GM19035 (cell line): Measurements from ENCODE around the gene ADAMTS8.

Experiments
- ATAC-seq: cut with Tn5 transposase; IDR thresholded peaks from one replicate; pipeline ENCODE4 v1.9.1; 2021; ENCODE audit not compliant: unreplicated experiment

The ADAMTS8 gene

GRCh38 chr11:130428316-130429119 lies at the start of gene ADAMTS8:
ADAMTS8 (minus strand) TSS chr11:130428609; CDS start chr11:130428286, 323 bp downstream.
- ATAC-seq, result no peak

DNA sequence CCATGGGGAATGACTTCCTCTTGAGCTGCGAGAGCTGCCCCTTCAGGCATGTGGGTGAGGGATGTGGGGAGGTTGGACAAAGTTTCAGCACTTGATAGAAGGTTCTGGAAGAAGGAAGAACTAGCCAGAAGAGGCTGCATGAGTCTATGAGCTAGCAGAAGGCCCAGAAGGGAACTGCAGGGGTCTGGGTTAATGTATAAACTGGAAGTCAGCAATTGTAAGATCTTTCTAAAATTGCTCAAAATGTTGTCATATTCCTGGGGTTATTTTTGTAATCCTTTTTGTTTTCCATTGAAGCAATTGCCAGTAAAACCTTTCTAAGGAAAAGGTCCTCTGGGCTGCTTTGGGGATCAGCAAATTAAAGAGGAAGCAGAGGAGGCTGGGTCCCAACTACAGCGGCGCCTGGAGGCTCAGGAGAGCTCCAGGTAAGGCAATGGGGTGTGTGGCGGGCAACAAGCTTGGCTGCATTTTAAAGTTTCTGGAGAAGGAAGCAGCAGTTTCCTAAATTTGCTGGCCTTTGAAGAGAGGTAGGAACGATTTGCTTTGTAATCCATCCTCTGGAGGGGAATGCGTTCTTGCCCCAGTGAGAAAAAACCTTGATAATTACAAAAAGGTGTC lies 49.3 kb upstream of the ADAMTS8 start:
- ATAC-seq, result no peak

GRCh38 chr11:130476922-130477491 lies 48.6 kb upstream of the ADAMTS8 start:
- ATAC-seq, result no peak

GRCh38 chr11:130476200-130476921 lies 48.0 kb upstream of the ADAMTS8 start:
- no peak for ATAC-seq

- ATAC-seq, result no peak
Observed at GRCh38 chr11:130475426-130476053, 47.1 kb upstream of the ADAMTS8 start.

DNA sequence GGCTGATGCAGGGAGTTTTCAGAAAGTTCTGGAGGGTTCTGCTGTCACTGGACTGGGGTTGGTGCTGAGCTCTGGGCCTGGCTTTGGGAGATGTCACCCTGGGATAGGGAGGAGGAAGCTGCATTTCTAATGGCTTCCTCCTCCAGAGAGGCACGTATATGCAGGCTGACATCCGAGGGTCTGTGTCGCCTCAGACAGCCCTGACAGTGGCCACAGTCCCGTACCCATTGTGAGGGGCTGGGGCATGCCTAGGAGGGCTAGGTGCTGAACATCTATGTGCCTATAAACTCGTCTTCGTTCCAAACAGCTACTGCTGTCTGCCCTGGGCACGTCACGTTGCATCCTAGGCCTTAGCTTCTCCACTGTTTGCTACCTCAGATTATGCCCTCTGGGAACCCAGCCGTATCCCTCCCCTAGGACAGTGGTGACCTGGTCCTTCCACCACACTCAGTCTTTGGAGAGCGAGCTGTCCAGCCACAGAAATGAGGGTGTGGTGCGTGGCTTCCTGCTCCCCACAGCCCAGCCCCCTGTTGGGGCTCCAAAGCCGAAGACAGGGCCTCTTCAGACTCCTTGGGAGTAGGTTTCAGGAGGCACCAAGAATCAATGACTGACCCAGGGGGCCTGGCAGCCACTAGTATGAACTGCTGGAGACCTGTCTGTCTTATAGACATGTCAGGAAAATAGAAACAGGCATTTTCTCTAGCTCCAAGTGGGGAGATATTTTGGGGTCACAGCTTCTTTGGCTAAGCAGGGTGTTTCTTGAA lies 46.4 kb upstream of the ADAMTS8 start:
- no peak for ATAC-seq

DNA sequence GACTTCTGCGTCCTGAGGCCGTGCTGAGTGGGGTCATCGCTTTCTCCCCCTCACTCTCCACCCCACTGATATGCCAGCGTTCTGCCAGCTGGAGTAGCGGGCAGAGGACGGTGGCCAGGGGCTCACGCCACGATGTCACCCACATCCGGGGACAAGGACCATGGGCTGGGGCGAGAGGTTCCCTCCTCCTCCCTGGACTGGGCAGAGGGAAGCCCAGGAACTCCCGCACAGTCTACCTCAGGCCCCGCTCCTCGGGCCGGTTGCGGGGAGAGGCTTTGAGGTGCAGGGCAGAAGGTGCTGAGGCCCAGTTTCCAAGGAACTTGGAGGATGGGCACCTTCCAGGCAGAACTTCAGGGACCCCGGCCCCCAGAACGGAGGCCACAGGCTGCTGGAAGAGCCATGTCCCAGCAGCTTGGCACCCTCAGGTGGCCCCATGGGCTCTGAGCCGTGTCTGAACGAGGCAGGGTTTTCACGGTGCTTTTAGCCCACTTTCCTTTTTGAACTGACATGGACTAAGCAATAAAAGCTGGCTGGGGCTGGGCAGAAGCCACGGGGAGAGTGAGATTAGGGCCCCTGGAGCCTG lies 45.5 kb upstream of the ADAMTS8 start:
- ATAC-seq, result no peak

- no peak for ATAC-seq
Observed at GRCh38 chr11:130473056-130473794, 44.8 kb upstream of the ADAMTS8 start.

DNA sequence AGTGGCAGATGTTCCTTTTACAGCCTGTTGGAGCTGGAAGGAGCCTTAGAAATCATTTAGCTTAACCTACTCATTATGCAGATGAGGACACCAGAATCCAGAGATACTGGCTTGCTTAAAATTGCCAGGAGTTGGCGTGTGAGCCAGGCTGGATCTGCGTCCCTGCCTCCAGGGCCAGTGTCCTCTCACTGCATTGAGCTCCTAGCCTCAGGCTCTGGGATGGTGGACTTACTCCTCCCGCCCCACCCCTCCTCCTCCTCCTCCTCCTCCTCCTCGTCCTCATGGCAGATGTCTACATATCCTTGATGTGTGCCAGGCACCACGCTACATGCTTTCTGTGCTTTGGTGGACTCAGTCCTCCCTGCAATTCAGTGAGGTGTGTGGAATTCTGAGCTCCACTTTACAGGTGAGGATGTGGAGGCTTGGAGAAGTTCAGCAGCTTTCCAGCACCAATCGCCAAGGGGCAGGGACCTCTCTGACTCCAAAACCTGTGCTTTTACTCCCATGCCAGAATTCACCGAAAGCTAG lies 44.1 kb upstream of the ADAMTS8 start:
- no peak for ATAC-seq

DNA sequence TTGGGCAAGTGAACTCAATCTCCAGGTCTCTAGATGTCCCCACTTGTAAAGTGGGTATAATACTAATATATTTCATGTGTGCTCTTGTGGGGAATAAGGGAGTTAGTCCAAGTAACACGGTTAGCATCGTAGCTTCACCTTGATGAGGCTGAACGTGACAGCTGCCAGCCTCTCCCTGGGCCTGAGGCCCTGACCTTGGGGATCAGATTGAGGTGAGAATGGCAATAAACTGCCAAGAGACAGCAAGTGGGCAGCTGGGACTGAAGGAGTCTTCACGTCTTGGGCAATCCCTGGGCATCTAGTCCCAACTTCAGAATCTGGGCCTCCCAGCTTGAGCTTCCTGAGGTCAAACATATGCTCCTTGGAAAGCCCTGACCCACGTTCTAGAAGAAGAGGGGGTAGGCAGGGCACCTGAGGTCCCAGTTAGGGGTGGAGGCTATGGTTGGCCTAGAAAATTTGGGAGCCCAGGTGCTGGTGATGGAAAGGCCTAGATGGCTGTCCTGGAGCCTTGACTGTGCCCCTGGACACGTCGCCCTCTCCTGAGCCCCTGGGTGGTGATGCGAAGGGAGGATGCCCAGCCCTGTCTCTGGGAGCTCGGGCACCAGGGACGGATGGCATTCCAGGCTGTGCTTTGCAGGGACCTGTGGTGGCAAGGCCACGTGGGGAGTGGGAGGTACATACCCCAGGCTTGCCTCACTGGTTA lies 43.5 kb upstream of the ADAMTS8 start:
- no peak for ATAC-seq

DNA sequence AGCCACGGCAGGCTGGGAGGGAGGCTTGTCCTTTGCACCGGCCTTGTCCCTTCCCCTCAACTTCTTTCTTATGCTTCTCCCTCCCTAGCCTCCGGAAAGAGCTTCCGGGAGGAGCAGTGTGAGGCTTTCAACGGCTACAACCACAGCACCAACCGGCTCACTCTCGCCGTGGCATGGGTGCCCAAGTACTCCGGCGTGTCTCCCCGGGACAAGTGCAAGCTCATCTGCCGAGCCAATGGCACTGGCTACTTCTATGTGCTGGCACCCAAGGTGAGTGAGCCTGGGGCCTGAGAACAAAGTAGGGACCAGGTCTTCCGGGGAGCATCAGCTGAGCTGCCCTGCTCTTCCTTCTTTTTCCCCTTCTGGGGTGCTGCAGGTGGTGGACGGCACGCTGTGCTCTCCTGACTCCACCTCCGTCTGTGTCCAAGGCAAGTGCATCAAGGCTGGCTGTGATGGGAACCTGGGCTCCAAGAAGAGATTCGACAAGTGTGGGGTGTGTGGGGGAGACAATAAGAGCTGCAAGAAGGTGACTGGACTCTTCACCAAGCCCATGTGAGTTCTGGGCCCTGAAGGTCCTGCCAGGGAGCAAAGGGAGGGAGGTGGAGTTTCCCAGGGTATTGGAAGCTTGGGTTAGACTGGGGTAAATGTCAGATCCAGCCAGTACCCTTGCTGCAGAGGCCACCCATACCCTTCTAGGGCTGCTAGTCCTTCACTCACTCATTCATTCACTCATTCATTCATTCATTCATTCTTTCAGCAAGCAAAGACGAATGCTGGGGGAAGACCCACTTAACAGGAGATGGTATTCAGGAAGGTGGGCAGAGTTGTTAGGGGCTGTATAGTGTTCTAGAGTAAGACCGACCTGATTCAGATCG lies 42.7 kb upstream of the ADAMTS8 start:
- no peak for ATAC-seq

DNA sequence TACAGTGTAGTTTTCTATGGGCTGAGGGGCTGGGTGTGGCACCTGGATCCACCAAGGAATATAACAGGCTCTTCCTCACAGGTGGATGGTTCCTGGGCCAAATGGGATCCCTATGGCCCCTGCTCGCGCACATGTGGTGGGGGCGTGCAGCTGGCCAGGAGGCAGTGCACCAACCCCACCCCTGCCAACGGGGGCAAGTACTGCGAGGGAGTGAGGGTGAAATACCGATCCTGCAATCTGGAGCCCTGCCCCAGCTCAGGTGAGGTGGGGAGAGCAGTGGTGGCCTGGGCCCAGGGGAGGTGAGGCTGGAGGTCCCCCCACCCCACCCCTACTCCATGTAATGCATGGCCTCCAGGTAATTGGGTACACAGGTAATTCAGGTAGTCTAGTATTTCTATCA lies 40.8 kb upstream of the ADAMTS8 start:
- no peak for ATAC-seq

DNA sequence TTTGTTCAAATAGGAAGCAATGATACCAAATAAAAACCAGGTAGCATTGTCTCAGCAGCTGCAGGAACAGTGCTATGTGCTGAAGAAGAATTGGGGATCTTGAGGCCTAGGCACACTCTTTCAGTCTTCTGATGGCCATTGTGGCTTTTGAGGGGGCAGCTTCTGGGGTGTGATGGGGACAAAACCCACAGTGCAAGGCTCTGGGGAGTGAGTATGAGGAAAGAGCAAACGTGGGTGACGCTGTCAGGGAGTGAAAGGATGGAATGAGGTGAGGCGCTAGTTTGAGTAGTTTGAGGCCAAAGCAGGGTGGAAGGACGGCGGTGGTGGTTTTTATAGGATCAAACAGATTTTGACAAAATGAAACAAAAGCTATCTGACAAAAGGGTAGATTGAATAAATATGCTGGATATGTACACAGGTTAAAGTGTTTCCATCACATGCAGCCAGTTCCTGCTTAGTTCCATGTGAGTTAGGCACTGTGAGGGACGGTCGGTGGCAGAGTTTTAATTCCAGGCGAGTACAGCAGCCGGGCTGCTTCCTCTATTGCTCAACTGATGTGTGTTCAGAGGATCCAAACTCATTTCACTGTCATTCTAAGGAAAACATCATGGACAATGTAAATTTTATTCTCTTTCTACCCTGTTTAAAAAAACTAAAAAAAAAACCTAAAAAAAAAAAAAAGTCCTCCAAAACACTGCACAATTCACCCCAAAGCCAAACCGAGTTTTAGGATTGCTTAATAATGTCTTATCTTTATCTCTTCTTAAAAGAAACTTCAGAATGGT lies 38.9 kb upstream of the ADAMTS8 start:
- ATAC-seq, result no peak

DNA sequence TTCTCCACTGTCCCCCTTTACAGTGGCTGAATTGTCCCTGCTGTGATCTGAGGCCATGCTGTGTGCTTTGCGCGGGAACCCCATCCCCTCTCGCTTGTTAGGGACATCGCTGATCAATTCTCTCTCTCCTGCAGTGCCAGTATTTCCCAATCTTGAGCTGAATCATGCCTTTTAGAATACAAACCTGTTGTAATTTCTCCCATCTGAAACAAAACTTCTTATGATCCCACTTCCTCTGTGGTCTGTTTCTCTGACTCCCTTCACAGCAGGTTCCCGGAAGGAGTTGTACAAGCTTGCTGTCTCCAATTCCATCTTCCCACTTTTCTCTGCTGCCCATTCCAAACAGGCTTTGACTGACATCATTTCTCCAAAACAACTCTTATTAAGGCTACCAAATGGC lies 36.9 kb upstream of the ADAMTS8 start:
- no peak for ATAC-seq

GRCh38 chr11:130464291-130464812 lies 35.9 kb upstream of the ADAMTS8 start:
- ATAC-seq, result no peak

DNA sequence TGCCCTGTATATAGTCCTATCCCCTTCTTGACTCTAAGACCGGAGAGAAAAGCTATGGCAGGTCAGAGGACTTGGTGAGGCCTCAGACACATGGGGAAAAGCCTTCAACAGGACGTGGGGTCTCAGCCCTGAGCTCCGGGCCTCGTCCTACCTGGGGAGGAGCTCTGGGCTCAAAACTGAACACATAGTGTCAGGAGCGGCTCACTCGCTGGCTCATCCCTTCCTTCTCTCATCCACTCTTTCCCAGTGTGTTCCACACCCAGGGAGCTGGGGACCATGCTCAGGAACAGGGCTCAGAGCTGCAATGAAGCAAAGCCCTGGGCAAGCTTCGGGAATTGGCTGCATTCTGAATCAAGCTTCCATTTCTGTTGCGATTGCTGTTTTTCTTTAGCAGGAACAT lies 34.5 kb upstream of the ADAMTS8 start:
- no peak for ATAC-seq
